Keratinocyte (primary cell): Measurements from ENCODE around the gene PIK3CB. TPM values are rescaled to one million over a fixed set of nuclear protein-coding genes. Genes with fewer than 3 reads are reported as not detected.
A peak's percentile ranks its signal among the peaks of the same experiment; 100 is the strongest.

Experiments
- DNase-seq: peaks from one replicate; pipeline ENCODE4 v3.0.0-alpha.2; 2011; ENCODE audit warnings: low read depth, missing footprints, low spot score
- FAIRE-seq: peaks from 2 replicates; lab custom pipeline; 2011; peaks lifted over from hg19 to GRCh38; lab: Jason Lieb, UNC
- H2AFZ ChIP-seq: 2 replicates; pipeline ENCODE4 v1.6.0; 2012; ENCODE audit warnings: low read length, control low read depth, inconsistent platforms; ENCODE audit not compliant: control insufficient read depth
- H3K27ac ChIP-seq: 2 replicates; pipeline ENCODE4 v1.5.1; 2011; ENCODE audit warnings: low read length; ENCODE audit not compliant: control insufficient read depth, insufficient read depth
- H3K27me3 ChIP-seq: 3 replicates; pipeline ENCODE4 v1.6.0; 2011; ENCODE audit warnings: low read length; ENCODE audit not compliant: control insufficient read depth, insufficient read depth; ENCODE audit errors: extremely low read depth
- H3K36me3 ChIP-seq, 2 experiments: 2 replicates in 1 of 2; 3 replicates in 1 of 2; pipeline ENCODE4 v1.5.1; 2011; ENCODE audit warnings: low read length in 2 of 2, mild to moderate bottlenecking in 1 of 2; ENCODE audit not compliant: control insufficient read depth in 2 of 2, insufficient read depth in 2 of 2; ENCODE audit errors: extremely low read depth in 1 of 2
- H3K4me1 ChIP-seq: 3 replicates; pipeline ENCODE4 v1.5.1; 2011; ENCODE audit warnings: low read length; ENCODE audit not compliant: control insufficient read depth, insufficient read depth; ENCODE audit errors: extremely low read depth
- H3K4me2 ChIP-seq: 3 replicates; pipeline ENCODE4 v1.6.0; 2011; ENCODE audit warnings: low read depth, low read length; ENCODE audit not compliant: control insufficient read depth, insufficient read depth; ENCODE audit errors: extremely low read depth
- H3K4me3 ChIP-seq, 3 experiments: fragments of 200-600 bp in 1 of 3; sonication (generic) in 1 of 3; 2 replicates in 2 of 3; 3 replicates in 1 of 3; pipeline ENCODE4 v1.5.1; 2011 to 2016; ENCODE audit warnings: low read length in 3 of 3, mild to moderate bottlenecking in 3 of 3, control low read depth in 2 of 3, inconsistent platforms in 1 of 3, low read depth in 1 of 3, mixed read lengths in 1 of 3, mixed run types in 1 of 3, moderate library complexity in 1 of 3; ENCODE audit not compliant: control insufficient read depth in 2 of 3, insufficient read depth in 2 of 3; ENCODE audit errors: extremely low read depth in 1 of 3
- H3K79me2 ChIP-seq: 2 replicates; pipeline ENCODE4 v1.6.0; 2012; ENCODE audit warnings: low read length; ENCODE audit not compliant: control insufficient read depth, insufficient read depth
- H3K9ac ChIP-seq: 3 replicates; pipeline ENCODE4 v1.6.0; 2011; ENCODE audit warnings: low read length; ENCODE audit not compliant: control insufficient read depth, insufficient read depth; ENCODE audit errors: extremely low read depth
- H3K9me1 ChIP-seq: 3 replicates; pipeline ENCODE4 v1.6.0; 2011; ENCODE audit warnings: low read length; ENCODE audit not compliant: control insufficient read depth, insufficient read depth; ENCODE audit errors: extremely low read depth
- H3K9me3 ChIP-seq: 2 replicates; pipeline ENCODE4 v1.5.1; 2012; ENCODE audit warnings: low read depth, low read length; ENCODE audit not compliant: control insufficient read depth
- H4K20me1 ChIP-seq: 3 replicates; pipeline ENCODE4 v1.6.0; 2011; ENCODE audit warnings: low read length; ENCODE audit not compliant: control insufficient read depth, insufficient read depth; ENCODE audit errors: extremely low read depth
- EZH2 ChIP-seq: IDR thresholded peaks from one replicate; pipeline ENCODE4 v1.6.1; 2012; ENCODE audit warnings: inconsistent platforms, mild to moderate bottlenecking, low read length, moderate library complexity
- dilution Hi-C: fragments of 300-500 bp; cut with MboI; formaldehyde crosslinking; loops from one replicate; pipeline ENCODE4 v1.7.0; 2020; ENCODE audit warnings: low sequenced_read_pairs; ENCODE audit not compliant: extremely low pct_ligation_motif_present
- polyA plus RNA-seq, 5 experiments: library from polyadenylated mRNA; depleted of rRNA in 3 of 5; stranded (reverse) in 3 of 5; stranded (forward) in 1 of 5; unstranded in 1 of 5; fragments of >200 nt; gene quantifications; 1 replicate in 1 of 5; 2 replicates in 3 of 5; 3 replicates in 1 of 5; pipeline versions ENCODE4 v1.2.1 to v1.2.3, GENCODE V29; 2011 to 2012; ENCODE audit warnings: missing spikeins in 2 of 5, low read depth in 1 of 5, low replicate concordance in 1 of 5
- TF ChIP-seq, protein P1 (sequence below), 3 experiments: IDR thresholded peaks in 1 of 3; conservative IDR thresholded peaks in 1 of 3; optimal IDR thresholded peaks in 1 of 3; 2 replicates in 2 of 3; 3 replicates in 1 of 3; pipeline versions ENCODE3 to v1.5.1; 2011; ENCODE audit warnings: low read length in 3 of 3, mild to moderate bottlenecking in 3 of 3, moderate library complexity in 2 of 3, control low read depth in 1 of 3, inconsistent platforms in 1 of 3; ENCODE audit not compliant: insufficient read depth in 2 of 3; ENCODE audit errors: extremely low read depth in 1 of 3

Gene PIK3CB
- polyA plus RNA-seq, 1 donor (not counting 4 experiments of a cell fraction or from before 2014, with no cell fraction given), result 19.9 TPM

GRCh38 chr3:138696666-138697370, 137.9 kb downstream of the PIK3CB start:
- DNase-seq, result no peak
- H3K27me3 ChIP-seq, result no peaks in the 10 kb centered on the region
- H3K9me1 ChIP-seq, result no peaks in the 10 kb centered on the region
- H2AFZ ChIP-seq, result no peak overlapping the region
- dilution Hi-C loops, result no loop called here
- H3K79me2 ChIP-seq, result no peaks in the 10 kb centered on the region
- no peaks in the 10 kb centered on the region for H4K20me1 ChIP-seq
- no peaks in the 10 kb centered on the region for H3K36me3 ChIP-seq
- no peak overlapping the region for H3K4me2 ChIP-seq
- no peak overlapping the region for H3K9ac ChIP-seq
- no peak overlapping the region for H3K27ac ChIP-seq
- no peak overlapping the region for H3K4me3 ChIP-seq
- H3K4me1 ChIP-seq, result peaks cover 13% of the 10 kb centered on the region
- no peaks in the 10 kb centered on the region for H3K9me3 ChIP-seq
- TF ChIP-seq EZH2, result no peak
- TF ChIP-seq, protein P1, sequence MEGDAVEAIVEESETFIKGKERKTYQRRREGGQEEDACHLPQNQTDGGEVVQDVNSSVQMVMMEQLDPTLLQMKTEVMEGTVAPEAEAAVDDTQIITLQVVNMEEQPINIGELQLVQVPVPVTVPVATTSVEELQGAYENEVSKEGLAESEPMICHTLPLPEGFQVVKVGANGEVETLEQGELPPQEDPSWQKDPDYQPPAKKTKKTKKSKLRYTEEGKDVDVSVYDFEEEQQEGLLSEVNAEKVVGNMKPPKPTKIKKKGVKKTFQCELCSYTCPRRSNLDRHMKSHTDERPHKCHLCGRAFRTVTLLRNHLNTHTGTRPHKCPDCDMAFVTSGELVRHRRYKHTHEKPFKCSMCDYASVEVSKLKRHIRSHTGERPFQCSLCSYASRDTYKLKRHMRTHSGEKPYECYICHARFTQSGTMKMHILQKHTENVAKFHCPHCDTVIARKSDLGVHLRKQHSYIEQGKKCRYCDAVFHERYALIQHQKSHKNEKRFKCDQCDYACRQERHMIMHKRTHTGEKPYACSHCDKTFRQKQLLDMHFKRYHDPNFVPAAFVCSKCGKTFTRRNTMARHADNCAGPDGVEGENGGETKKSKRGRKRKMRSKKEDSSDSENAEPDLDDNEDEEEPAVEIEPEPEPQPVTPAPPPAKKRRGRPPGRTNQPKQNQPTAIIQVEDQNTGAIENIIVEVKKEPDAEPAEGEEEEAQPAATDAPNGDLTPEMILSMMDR (optimal IDR thresholded peaks at IDR 0.05 in 1 of 3, IDR thresholded peaks at IDR 0.05 in 1 of 3, conservative IDR thresholded peaks at IDR 0.05 in 1 of 3; ENCODE audit: extremely low read depth in 1 of 3, insufficient read depth in 2 of 3, low read length in 3 of 3), result no peak
- no peak for FAIRE-seq

DNA sequence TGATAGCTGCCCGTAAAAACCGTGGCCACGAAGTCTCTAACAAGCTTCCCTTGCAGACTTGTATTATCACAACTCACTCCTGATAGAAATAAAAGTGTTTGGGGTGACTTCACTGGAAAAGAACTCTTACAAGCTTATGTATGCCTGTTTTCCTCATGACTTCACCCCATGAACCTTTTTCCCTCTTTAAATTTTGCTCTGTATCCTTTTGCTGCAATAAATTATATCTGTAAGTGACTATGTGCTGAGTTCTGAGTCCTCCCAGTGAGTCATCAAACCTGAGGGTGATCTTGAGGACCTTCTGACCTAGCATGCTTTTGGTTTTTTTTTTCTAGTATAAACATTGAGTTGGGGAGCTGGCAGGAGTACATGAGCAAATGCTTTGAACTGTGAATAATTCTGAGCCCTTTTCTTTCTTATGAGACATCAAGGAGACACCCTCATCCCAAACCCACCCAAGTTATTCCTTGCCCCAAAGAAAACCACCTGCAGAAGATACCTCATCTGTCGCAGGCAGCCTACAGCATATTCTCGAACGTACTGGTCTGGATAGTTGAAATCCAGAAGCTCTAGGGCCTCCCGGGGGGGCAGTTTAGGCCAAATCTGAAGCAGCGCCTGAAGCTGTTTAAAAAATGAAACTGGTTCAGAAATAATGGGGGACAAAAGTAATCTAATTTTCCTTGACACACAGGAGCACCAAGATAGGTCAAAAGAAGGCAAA, 140.3 kb downstream of the PIK3CB start:
- Histone ChIP-seq H3K4me1 (peaks cover 13% of the 10 kb centered on the region), H3K79me2 (no peaks in the 10 kb centered on the region), H3K27me3 (no peaks in the 10 kb centered on the region), H3K36me3 (no peaks in the 10 kb centered on the region), H4K20me1 (no peaks in the 10 kb centered on the region), H2AFZ (no peak overlapping the region), H3K9ac (no peak overlapping the region), H3K9me1 (no peaks in the 10 kb centered on the region), H3K27ac (no peak overlapping the region), H3K9me3 (no peaks in the 10 kb centered on the region), H3K4me2 (no peak overlapping the region), H3K4me3 (no peak overlapping the region)
- FAIRE-seq (peak; percentile 43), DNase-seq (peak; percentile 9)
- dilution Hi-C loops, result no loop called here
- TF ChIP-seq EZH2, result no peak
- TF ChIP-seq, protein P1 (optimal IDR thresholded peaks at IDR 0.05 in 1 of 3, IDR thresholded peaks at IDR 0.05 in 1 of 3, conservative IDR thresholded peaks at IDR 0.05 in 1 of 3; ENCODE audit: extremely low read depth in 1 of 3, insufficient read depth in 2 of 3, low read length in 3 of 3), result no peak
